ENCODE data around the gene NRL. TPM values are rescaled to one million over a fixed set of nuclear protein-coding genes. Genes with fewer than 3 reads are reported as not detected.

NRL gene
- total RNA-seq, 2 donors from 2014 or later = 0.88 to 2.7 TPM

- no peak overlapping the region for H3K9ac ChIP-seq (ENCODE audit: low read depth in 2 of 2, low read length in 2 of 2)
- H3K4me1 ChIP-seq = peaks cover under 1% of the 10 kb centered on the region
- DNase-seq = no peak
- no peak for TF ChIP-seq CTCF (IDR thresholded peaks at IDR 0.05)
- no peak overlapping the region for H3K27ac ChIP-seq
- H3K4me3 ChIP-seq = no peak overlapping the region
- H3K27me3 ChIP-seq = no peaks in the 10 kb centered on the region
- no peaks in the 10 kb centered on the region for H3K36me3 ChIP-seq
- H3K9me3 ChIP-seq = no peaks in the 10 kb centered on the region
- intact Hi-C loops (cut with DNase I) = no loop called here
Observed at GRCh38 chr14:24072436-24072835, 42.3 kb downstream of the NRL start.

- no peak for TF ChIP-seq CTCF (IDR thresholded peaks at IDR 0.05)
- Histone ChIP-seq H3K4me3 (no peak overlapping the region), H3K27ac (no peak overlapping the region), H3K4me1 (peaks cover 5% of the 10 kb centered on the region), H3K9ac (ENCODE audit: low read depth in 2 of 2, low read length in 2 of 2) (no peak overlapping the region), H3K27me3 (no peaks in the 10 kb centered on the region), H3K36me3 (no peaks in the 10 kb centered on the region), H3K9me3 (no peaks in the 10 kb centered on the region)
- intact Hi-C loops (cut with DNase I) = no loop called here
- DNase-seq = no peak
Observed at GRCh38 chr14:24071836-24072430, 42.8 kb downstream of the NRL start.

GRCh38 chr14:24071144-24071697, 43.5 kb downstream of the NRL start, which contains the start of gene CPNE6:
TSS of gene CPNE6 (plus strand) at chr14:24071562. CDS start at chr14:24072937, 1,375 bp downstream.
- Histone ChIP-seq H3K9ac (ENCODE audit: low read depth in 2 of 2, low read length in 2 of 2) (no peak within 1 kb of the TSS), H3K27ac (no peak within 1 kb of the TSS)
- DNase-seq = no peak

GRCh38 chr14:24070285-24071143, 44.2 kb downstream of the NRL start:
- no peak overlapping the region for H3K4me3 ChIP-seq
- no peaks in the 10 kb centered on the region for H3K9me3 ChIP-seq
- no peaks in the 10 kb centered on the region for H3K36me3 ChIP-seq
- H3K27me3 ChIP-seq = no peaks in the 10 kb centered on the region
- DNase-seq = no peak
- peaks cover 6% of the 10 kb centered on the region for H3K4me1 ChIP-seq
- H3K9ac ChIP-seq (ENCODE audit: low read depth in 2 of 2, low read length in 2 of 2) = no peak overlapping the region
- intact Hi-C loops (cut with DNase I) = no loop called here
- no peak overlapping the region for H3K27ac ChIP-seq
- TF ChIP-seq CTCF (IDR thresholded peaks at IDR 0.05) = no peak

More at GRCh38 chr14:24071144-24071697, 43.5 kb downstream of the NRL start, which contains the start of gene CPNE6:
- no peaks in the 10 kb centered on the region for H3K36me3 ChIP-seq
- no peaks in the 10 kb centered on the region for H3K9me3 ChIP-seq
- H3K4me1 ChIP-seq = peaks cover 6% of the 10 kb centered on the region
- TF ChIP-seq CTCF (IDR thresholded peaks at IDR 0.05) = no peak
- intact Hi-C loops (cut with DNase I) = no loop called here
- no peaks in the 10 kb centered on the region for H3K27me3 ChIP-seq
- no peak within 1 kb of the TSS for H3K4me3 ChIP-seq

GRCh38 chr14:24069411-24069735, 45.4 kb downstream of the NRL start:
- H3K4me3 ChIP-seq = no peak overlapping the region
- intact Hi-C loops (cut with DNase I) = no loop called here
- H3K27me3 ChIP-seq = no peaks in the 10 kb centered on the region
- H3K27ac ChIP-seq = no peak overlapping the region
- no peak for DNase-seq
- H3K36me3 ChIP-seq = no peaks in the 10 kb centered on the region
- H3K9ac ChIP-seq (ENCODE audit: low read depth in 2 of 2, low read length in 2 of 2) = no peak overlapping the region
- H3K4me1 ChIP-seq = peaks cover 6% of the 10 kb centered on the region
- no peak for TF ChIP-seq CTCF (IDR thresholded peaks at IDR 0.05)
- H3K9me3 ChIP-seq = no peaks in the 10 kb centered on the region

All from colonic mucosa (tissue), 4 donors.